Measurements from ENCODE around the gene NHS. TPM values are rescaled to one million over a fixed set of nuclear protein-coding genes. Genes with fewer than 3 reads are reported as not detected.

NHS gene
- total and polyA plus RNA-seq, 7 donors = 0.04 to 1.3 (median 0.22) TPM

GRCh38 chrX:17485391-17485790 is 110.4 kb downstream of the NHS start:
- Histone ChIP-seq H3K4me3 (no peak overlapping the region), H3K27ac (no peak overlapping the region), H3K4me1 (no peaks in the 10 kb centered on the region), H3K27me3 (ENCODE audit: insufficient read depth in 3 of 3, low read length in 2 of 3) (no peaks in the 10 kb centered on the region), H3K9me3 (no peaks in the 10 kb centered on the region), H3K36me3 (ENCODE audit: insufficient read depth in 1 of 2, low read depth in 1 of 2) (no peaks in the 10 kb centered on the region)
- ATAC-seq (no peak), DNase-seq (no peak)
- intact Hi-C loops (cut with DNase I) = no loop called here
- no peak for TF ChIP-seq CTCF (IDR thresholded peaks at IDR 0.05)
- 60 to 72% (median 67%) methylated on average over 5 of the region's 5 CpGs for WGBS, 3 donors

- Histone ChIP-seq H3K27ac (no peak overlapping the region), H3K36me3 (ENCODE audit: insufficient read depth in 1 of 2, low read depth in 1 of 2) (no peaks in the 10 kb centered on the region), H3K9me3 (peaks cover 3% of the 10 kb centered on the region), H3K4me3 (no peak overlapping the region), H3K4me1 (no peaks in the 10 kb centered on the region), H3K27me3 (ENCODE audit: insufficient read depth in 3 of 3, low read length in 2 of 3) (no peaks in the 10 kb centered on the region)
- WGBS, 3 donors = 82 to 90% (median 85%) methylated on average over 8 of the region's 8 CpGs
- intact Hi-C loops (cut with DNase I) = no loop called here
- DNase-seq (no peak), ATAC-seq (no peak)
- no peak for TF ChIP-seq CTCF (IDR thresholded peaks at IDR 0.05)
These were observed 113.0 kb downstream of the NHS start for GRCh38 chrX:17488036-17488435.

DNA sequence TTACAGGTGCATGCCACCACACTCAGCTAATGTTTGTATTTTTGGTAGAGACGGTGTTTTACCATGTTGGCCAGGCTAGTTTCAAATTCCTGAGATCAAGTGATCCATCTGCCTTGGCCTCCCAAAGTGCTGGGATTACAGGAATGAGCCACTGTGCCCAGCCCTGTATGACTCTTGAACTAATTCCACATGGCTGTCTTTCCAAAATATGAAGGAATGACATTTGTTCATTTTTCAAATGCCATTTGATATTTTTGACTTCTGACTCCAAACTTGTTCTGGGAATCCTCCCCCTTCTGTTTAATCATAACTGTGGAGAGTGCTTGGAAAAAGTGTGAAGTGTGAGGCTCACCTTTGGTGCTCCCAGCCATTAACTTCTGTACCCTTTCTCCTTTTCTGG is 119.2 kb downstream of the NHS start:
- TF ChIP-seq CTCF (IDR thresholded peaks at IDR 0.05) = no peak
- ATAC-seq = no peak
- intact Hi-C loops (cut with DNase I) = no loop called here
- Histone ChIP-seq H3K27ac (no peak overlapping the region), H3K36me3 (ENCODE audit: insufficient read depth in 1 of 2, low read depth in 1 of 2) (no peaks in the 10 kb centered on the region), H3K4me1 (no peaks in the 10 kb centered on the region), H3K9me3 (peaks cover 3% of the 10 kb centered on the region), H3K27me3 (ENCODE audit: insufficient read depth in 3 of 3, low read length in 2 of 3) (peaks cover 0 to 13% (median 0%) of the 10 kb centered on the region in 3 donors), H3K4me3 (no peak overlapping the region)
- WGBS, 3 donors = 33 to 60% (median 47%) methylated on average over 1 of the region's 1 CpG
- DNase-seq = no peak

GRCh38 chrX:17495052-17495451 is 120.1 kb downstream of the NHS start:
- Histone ChIP-seq H3K36me3 (ENCODE audit: insufficient read depth in 1 of 2, low read depth in 1 of 2) (no peaks in the 10 kb centered on the region), H3K9me3 (peaks cover 3% of the 10 kb centered on the region), H3K27me3 (ENCODE audit: insufficient read depth in 3 of 3, low read length in 2 of 3) (peaks cover 0 to 13% (median 0%) of the 10 kb centered on the region in 3 donors), H3K27ac (no peak overlapping the region), H3K4me3 (no peak overlapping the region), H3K4me1 (no peaks in the 10 kb centered on the region)
- 57 to 81% (median 59%) methylated on average over 2 of the region's 2 CpGs for WGBS, 3 donors
- no peak for ATAC-seq
- intact Hi-C loops (cut with DNase I) = no loop called here
- DNase-seq = no peak
- TF ChIP-seq CTCF (IDR thresholded peaks at IDR 0.05) = no peak

DNA sequence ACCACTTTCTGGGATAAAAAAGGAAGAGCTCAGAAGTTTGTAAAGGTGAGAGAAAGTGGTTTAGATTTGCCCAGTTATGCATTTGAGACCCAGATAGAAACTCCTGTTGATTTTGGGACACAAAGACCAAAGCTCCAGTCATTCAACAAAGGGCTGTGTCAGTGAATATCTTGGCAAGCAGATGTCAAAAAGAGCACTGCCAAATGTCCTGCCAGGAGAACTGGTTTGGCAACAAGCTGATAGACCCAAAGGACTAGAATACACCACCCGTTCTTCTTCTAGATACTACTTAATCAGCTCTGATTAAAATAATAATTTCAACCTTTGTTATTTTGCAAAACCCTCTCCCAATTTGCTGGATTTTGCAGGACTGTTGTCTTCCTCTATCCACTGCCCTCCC is 121.4 kb downstream of the NHS start:
- 9 to 28% (median 10%) methylated on average over 1 of the region's 1 CpG for WGBS, 3 donors
- Histone ChIP-seq H3K27me3 (ENCODE audit: insufficient read depth in 3 of 3, low read length in 2 of 3) (peaks cover 0 to 13% (median 0%) of the 10 kb centered on the region in 3 donors), H3K4me3 (no peak overlapping the region), H3K27ac (no peak overlapping the region), H3K4me1 (no peaks in the 10 kb centered on the region), H3K9me3 (peaks cover 3% of the 10 kb centered on the region), H3K36me3 (ENCODE audit: insufficient read depth in 1 of 2, low read depth in 1 of 2) (no peaks in the 10 kb centered on the region)
- no peak for TF ChIP-seq CTCF (IDR thresholded peaks at IDR 0.05)
- no peak for ATAC-seq
- intact Hi-C loops (cut with DNase I) = no loop called here
- DNase-seq = no peak

Measured in psoas muscle (tissue), 8 donors.